Skin epidermis (tissue), 12 donors: Measurements from ENCODE around the gene MMP28.

ENCODE experiments used
- H3K27ac ChIP-seq, 21 experiments: fragments of 200-600 bp; sonication (generic) in 11 of 21; one replicate each; pipeline ENCODE4 v1.5.0; 2020; ENCODE audit warnings: mild to moderate bottlenecking in 3 of 21, inconsistent platforms in 2 of 21, moderate library complexity in 2 of 21
- H3K4me3 ChIP-seq, 7 experiments: fragments of 200-600 bp; sonication (generic) in 2 of 7; one replicate each; pipeline ENCODE4 v1.5.0; 2020; ENCODE audit warnings: inconsistent platforms in 2 of 7, mild to moderate bottlenecking in 2 of 7, moderate library complexity in 1 of 7

Gene MMP28

DNA sequence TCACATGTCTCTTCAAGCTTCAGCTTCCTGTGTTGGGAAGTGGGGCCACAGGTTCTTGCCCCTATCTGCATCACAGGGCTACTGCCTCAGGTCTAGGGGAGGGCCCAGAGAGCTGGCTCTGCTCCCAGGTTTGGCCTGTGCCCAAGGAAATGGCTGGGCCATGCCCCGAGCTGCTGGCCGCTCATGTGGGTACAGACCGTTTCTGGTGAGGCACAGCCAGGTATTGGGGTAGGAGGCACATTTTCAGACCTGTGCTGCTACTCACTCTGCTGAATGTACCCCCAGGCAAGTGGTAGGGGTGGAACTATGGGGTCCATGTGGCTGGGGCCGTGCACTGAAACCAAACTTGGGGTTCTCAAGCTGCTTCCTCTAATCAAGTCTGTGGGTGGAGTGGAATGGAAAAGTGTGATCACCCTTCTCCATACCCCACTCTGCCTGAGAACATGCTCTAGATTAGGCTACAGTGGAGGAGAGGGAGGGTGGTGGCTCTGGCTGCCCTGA, 47.0 kb downstream of the MMP28 start:
- H3K27ac ChIP-seq = peak overlapping the region in 1 of 21 experiments; percentile 32
- H3K4me3 ChIP-seq = no peak overlapping the region

DNA sequence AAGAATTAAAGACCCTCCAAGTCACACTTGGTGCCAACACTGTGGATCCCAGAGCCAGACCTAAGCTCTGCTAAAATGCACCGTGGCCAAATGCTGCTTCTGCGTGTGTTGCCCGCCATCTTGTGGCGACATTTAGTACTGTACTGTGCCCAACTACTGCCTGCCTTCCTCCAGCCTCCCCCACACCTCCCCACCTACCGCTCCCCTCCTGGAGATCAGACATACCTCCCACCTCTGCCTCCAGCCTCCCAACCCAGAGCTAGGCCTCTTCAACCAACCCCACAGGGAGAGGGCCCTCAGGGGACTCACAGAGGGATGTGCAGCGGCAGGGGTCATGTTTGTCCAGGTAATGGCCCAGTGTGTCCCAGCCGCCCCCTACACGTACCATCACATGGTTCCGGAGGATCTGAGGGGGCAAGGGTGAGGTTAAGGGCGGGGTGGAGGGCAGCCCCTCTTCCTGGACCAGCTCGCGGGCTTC, 47.9 kb downstream of the MMP28 start:
- H3K4me3 ChIP-seq = no peak overlapping the region
- peak overlapping the region in 1 of 21 experiments; percentile 32 for H3K27ac ChIP-seq

DNA sequence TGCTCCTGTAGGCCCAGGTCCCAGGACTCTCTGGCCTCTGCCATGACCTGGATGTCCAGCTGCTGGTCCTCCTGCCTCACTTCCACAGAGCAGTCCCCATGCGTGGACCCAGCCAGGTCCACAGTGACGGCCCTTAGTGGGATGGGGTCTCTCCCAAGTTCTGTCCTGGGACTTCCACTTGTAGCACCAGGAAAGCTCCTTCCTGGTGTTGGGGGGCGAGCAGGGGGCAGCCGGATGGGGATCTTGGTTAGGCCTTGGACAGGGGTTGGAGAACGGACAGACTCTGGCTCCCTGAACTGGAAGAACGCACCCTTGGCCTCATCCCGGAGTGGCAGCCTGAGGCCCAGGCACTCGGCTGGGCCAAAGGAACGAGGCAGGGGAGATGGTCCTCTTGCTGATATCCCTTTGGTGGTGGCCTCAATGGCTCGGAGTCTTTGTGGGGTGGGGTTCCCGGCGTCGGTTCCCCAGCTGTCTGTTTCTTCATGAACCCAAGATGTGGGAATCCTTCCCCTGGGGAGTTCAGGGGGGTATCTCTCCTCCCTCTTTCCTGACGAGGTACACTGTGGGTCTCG, 49.6 kb downstream of the MMP28 start:
- H3K27ac ChIP-seq = no peak overlapping the region
- no peak overlapping the region for H3K4me3 ChIP-seq

DNA sequence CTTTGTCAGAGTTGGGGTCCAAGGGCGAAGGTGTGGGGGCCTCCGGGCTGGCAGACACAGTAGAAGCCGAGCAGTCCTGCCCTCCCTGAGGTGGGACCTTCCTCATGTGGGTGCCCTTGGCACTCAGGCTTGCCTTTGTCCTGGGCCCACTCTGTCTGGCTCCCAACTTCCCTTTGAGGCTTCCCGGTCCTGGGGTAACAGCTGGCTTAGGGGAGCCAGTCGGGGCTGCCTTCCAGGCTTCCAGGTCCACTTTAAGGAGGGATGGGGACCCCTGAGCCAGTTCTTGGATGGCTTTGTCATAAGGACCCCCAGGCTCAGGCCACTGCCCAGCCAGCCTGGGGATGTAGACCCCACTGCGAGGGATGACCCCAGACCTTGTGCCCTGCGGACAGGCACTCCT, 50.2 kb downstream of the MMP28 start:
- Histone ChIP-seq H3K4me3 (no peak overlapping the region), H3K27ac (no peak overlapping the region)

DNA sequence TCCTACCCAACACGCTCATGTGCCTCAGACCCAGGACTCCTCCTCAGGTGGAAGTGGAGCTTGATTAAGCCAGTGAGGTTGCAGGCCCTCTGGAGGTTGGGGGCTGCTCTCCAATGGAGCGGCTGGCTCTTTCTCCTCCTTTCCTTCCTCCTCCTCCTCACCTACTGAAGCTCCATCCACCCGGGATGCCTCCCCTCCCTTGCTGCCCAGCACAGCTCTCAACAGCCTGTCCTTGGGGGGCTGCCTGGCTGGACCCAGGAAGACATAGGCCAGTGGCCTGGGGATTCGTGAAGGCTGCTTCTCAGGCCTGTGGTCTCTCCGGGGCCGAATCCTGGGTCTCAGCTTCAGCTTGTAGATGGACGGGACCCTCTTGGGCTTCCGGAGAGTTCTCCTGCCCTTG, 50.6 kb downstream of the MMP28 start:
- no peak overlapping the region for H3K4me3 ChIP-seq

DNA sequence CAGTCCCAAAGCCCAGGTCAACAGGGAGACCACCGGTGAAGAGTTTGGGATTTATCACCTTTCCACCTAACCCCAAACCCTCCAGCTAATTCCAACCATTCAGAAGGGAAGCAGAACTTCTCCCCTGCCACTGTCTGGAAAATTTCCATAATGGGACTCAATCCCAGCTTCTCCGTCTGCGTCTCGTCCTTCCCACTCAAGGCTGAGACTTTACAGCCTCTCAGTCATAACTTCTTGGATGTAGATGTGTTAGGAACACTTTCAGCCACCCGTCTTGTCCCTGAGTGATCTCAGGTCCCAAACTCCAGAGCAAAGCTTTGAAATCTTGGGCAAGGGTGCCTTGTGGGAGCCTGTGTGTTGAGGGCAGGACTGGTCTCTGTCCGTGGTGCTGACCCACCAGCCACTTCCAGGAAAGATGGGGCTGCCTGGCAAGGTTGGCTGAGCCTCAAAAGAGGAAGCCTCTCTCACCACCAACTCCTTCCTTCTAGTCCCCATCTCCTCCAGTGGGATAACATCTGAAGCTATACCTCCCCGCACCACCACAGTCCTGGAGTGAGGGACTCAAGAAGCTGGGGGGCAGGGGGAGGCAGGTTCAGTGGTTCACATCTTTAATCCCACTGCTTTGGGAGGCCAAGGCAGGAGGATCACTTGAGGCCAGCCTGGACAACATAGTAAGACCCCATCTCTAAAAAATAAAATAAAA, 51.7 kb downstream of the MMP28 start:
- Histone ChIP-seq H3K27ac (no peak overlapping the region), H3K4me3 (no peak overlapping the region)

More for the DNA sequence above, 50.6 kb downstream of the MMP28 start:
- H3K27ac ChIP-seq = no peak overlapping the region

DNA sequence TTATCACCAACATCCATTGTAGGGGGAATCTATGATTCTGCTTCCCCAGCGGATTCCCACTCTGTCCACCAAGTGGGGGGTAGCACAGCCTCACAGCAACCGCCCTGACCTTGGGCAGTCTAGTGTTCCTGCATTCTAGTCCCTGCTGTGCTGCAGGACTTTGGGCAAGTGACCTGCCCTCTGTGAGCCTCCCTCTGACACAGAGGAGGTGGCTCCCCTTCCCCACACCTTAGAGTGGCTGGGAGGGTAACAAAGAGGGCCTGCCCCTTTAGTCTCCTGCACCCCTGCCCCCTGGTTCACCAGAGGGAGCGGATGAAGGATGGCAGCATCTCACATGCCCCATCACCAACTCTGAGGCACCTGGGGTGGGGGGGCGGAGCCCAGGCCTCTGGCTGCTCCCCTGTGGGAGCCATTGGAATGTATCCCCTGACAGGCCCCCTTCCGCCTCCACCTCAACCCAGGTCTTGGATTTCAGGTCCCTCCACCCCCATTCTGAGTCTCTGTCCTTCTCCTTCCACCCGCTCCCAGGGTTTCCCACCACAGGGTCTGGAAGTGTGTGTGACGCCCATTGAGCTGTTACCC, 52.5 kb downstream of the MMP28 start:
- Histone ChIP-seq H3K4me3 (no peak overlapping the region), H3K27ac (no peak overlapping the region)

DNA sequence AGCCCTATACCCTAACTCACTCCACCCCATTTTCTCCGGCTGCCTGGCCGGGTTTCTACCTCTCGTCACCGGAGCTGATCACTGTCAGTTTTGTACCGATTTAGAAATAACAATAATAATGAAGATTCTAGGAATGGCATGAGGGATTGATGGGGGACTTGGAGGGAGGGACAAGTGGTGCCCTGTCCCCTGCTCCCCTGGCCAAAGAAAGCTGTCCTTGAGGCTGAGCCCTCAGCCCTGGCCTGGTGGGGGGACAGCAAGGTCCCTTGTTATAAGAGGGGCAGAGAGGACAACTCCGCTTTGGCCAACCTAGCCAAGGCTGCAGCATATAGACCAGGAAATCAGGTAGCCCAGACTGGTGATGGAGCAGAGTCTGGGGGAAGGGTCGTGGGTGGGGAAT, 52.9 kb downstream of the MMP28 start:
- H3K4me3 ChIP-seq = no peak overlapping the region
- H3K27ac ChIP-seq = no peak overlapping the region

DNA sequence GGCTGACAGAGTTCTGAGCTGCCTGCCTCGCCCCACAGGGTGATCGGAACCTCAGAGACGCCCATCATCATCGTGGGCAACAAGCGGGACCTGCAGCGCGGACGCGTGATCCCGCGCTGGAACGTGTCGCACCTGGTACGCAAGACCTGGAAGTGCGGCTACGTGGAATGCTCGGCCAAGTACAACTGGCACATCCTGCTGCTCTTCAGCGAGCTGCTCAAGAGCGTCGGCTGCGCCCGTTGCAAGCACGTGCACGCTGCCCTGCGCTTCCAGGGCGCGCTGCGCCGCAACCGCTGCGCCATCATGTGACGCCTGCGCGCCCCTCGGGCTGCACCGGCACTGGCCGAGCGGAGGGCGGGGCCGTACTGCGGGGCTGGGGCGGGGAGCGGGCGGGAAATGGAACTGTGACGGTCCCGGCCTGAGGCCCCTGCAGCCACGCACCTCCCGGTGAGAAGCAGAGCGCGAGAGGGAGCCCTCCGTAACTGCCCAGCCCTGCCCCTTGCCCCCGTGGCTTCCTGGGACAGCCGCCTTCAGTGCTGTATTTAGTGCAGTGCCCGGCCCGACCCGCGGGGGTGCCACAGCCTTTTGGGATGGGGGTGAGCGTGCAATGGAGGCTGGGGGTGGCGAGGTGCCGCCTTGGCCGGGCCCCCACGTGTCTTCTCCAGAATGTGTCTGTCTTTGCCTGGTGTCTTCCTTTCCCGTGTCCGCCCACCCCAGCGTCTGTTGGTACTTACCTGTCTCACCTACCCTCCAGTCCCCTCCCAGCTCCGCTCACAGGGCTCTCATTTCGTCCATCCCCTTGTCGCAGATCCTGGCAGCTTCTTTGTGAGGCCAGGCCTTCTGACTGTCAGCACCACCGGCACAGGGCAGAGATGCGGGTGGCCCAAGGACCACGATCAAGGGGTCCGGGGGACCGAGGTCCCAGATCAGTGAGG, 54.2 kb downstream of the MMP28 start:
- Histone ChIP-seq H3K27ac (no peak overlapping the region), H3K4me3 (peak overlapping the region in 3 of 7 experiments; percentile 8 to 22 (median 21))

DNA sequence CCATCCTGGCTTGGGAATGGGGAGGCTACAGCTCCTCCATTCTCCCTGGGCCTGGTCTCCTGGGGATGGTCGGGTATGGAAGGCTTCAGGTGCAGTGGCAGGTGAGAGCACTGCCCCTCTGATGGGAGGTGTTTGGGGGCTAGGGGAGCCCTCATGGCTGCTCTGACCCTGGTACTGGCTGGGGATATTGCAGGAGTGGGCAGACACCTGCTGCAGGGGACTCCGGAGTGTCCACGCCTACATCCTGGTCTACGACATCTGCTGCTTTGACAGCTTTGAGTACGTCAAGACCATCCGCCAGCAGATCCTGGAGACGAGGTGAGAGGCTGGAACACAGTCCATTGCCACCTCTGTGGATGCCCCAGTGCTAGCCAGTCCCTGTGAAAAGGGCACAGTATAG, 55.2 kb downstream of the MMP28 start:
- no peak overlapping the region for H3K27ac ChIP-seq
- H3K4me3 ChIP-seq = no peak overlapping the region

DNA sequence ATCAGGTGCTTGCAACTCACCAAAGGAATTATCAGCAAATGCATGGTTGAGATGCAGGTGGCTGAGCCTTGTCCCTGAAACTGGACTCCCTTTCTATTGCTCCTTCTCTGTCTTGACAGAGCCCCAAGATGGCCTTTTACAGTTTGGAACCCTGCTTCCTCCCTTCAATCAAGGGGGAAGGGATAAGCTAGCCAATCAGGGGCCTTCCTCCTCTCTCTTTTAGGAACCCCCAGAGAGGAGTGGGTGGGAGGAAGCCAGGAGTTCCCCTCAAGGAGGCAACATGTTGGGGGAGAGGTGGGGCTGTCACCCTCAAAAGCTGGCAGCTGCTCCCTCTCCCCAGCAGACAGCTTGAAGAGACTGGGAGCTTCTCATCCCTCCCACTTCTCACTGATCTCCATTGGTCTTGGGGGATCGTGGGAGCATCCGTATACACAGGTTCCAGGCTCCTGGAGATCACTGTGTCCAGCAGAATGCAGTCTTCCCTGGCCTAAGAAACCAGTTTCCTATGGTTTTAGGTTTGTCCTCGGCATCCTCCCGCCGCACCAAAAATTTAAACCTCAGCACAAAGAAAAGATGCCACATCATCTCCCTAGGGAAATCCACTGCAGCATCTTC, 56.8 kb downstream of the MMP28 start:
- H3K27ac ChIP-seq = no peak overlapping the region

DNA sequence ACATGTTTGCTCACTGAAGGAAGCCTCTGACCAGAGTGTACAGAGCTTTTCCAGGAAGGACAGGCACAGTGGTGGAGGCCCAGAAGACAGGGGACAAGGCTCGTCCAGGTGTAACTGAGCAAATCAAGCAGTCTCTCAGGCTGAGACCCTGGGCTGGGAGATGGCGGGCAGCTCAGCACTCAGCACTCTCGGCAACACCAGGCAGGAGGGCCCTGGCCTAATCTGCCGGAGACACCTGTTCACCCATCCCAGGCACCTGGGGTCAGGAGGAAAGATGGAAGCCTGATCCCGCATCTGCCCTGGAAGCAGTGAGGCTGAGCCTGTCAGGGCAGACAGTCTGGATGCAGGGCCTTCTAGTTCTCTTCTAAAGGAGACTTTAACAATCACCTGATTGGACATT, 59.2 kb downstream of the MMP28 start:
- H3K4me3 ChIP-seq = no peak overlapping the region

More for the DNA sequence above, 56.8 kb downstream of the MMP28 start:
- H3K4me3 ChIP-seq = no peak overlapping the region

DNA sequence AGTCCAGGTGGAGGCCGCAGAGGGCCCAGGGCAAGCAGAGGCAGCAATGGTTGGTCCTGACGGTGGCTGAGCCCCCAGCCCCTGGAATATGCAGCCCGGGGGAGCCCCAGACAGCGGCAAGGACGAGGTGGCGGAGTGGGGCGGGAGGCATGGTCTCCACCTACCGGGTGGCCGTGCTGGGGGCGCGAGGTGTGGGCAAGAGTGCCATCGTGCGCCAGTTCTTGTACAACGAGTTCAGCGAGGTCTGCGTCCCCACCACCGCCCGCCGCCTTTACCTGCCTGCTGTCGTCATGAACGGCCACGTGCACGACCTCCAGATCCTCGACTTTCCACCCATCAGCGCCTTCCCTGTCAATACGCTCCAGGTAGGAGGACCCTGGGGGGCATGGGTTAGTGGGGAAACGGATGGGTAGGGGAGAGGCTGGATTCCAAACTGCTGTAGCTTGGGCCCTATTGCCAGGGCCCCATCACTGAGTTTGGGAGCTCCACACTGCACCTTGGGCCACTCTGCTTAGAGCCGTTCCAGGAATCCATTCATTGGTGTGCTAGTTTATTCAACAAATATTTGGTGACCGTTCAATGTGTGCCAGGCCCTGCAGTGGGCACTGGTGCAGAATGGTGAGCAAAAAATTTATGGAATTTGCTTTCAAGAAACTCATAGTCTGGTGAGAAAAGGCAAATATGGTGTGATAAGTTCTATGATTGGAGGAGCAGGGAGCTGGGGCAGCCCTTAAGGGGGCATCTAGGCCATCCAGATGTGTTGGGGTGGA, 60.2 kb downstream of the MMP28 start:
- no peak overlapping the region for H3K27ac ChIP-seq
- H3K4me3 ChIP-seq = no peak overlapping the region

More for the DNA sequence above, 59.2 kb downstream of the MMP28 start:
- no peak overlapping the region for H3K27ac ChIP-seq

DNA sequence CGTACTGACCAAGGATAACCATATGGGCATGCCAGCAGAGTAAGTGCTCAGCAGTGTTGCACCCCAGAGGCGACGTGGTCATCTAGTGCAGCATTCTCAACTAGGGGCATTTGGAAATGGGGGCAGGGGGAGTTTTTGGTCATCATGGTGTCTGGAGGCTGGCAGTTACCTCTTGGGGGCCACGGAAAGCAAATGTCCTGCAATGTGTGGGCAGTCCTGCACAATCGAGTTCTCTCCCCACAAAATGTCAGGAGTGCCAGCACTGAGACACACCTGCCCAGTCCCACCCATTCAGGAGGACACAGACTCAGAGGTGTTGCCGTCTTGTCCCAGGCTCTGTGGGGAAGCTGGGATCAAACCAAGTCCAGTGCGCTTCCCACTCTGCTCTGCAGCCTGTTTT, 61.0 kb downstream of the MMP28 start:
- H3K4me3 ChIP-seq = no peak overlapping the region
- H3K27ac ChIP-seq = no peak overlapping the region

DNA sequence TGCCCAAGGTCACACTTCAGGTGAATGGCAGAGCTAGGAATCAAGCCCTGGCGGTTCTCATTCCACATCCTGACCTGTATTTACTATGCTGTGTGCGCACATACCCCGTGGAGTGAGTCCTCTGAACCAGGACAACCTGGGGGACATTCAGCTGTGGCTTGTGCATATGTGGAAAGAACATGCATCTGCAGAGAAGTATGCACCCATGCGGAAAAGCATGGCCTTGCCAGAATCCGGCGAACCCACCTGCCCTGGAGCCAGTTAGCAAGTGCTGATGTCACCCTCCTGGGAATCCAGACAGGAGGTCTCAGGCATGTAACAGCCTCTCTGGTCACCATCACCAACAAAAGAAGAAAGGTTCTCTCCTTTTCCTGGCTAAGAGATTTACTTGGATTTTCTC, 62.1 kb downstream of the MMP28 start:
- no peak overlapping the region for H3K4me3 ChIP-seq
- H3K27ac ChIP-seq = no peak overlapping the region

DNA sequence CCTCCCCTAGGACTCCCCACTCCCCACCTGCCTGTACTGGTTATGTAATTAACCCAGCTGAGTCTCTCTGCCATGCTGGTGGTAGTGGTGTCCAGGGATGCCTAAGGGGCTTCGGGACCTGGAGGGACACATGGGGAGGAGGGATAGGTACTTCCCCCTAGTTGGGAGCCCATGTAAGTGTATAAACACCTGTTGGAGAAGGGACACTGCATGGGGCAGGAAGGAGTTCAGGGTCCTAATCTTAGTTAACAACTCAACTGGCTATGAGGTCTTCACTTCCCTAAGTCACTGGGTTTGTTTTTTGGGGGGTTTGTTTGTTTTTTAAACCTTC, 62.7 kb downstream of the MMP28 start:
- no peak overlapping the region for H3K4me3 ChIP-seq
- no peak overlapping the region for H3K27ac ChIP-seq

DNA sequence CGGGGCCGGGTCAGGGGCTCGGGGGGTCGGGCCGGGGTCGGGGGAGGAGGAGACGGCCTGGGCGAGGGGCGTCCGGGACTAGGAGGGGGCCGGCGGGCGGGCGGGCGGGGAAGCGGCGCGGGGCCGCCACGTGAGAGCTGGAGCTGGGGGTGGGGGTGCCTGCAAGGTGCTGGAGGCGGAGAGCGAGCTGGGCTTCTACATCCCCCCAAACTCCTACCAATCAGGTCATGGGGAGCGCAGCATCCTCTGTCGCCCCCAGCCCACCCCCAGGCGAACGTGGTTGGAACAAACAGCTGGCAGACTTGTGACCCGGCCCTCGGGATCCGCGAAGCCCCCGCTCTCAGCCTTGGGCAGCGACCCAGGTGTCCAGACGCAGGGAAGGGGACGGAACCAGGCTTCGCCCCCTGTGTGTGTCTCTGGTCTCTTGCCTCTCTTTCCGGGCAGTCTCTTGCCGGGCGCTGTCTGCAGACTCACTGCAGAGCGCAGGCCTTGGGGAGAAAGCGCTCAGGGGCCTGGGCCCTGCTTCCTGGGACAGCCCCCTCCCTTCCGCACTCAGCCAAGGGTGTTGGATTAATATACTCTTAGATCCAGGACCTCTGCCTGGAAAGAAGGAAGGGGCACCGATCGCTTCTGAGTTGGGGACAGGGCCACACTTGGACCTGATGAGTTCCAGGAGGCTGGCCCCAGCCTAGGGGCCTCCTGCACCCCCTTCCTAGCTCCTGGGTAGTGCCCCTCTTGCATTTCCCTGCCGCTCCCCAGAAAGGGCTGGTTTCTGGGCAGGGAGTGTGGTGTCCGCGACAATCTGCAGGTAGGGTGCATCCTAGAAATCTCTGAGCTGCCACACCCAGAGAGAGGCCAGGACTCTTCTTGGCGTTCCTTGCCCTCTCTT, 63.3 kb downstream of the MMP28 start:
- H3K4me3 ChIP-seq = peak overlapping the region; percentile 40 to 60 (median 46)
- peak overlapping the region in 7 of 21 experiments; percentile 23 to 77 (median 39) for H3K27ac ChIP-seq
